Measurements from ENCODE around the gene EPYC. TPM values are rescaled to one million over a fixed set of nuclear protein-coding genes. Genes with fewer than 3 reads are reported as not detected.
"Not testable (repeated sequence)": the region's sequence is repeated elsewhere in the genome, so short reads cannot be mapped to it uniquely, and the experiment has no call there.

The EPYC gene
- total RNA-seq, 2 donors from 2014 or later: not detected

GRCh38 chr12:91009319-91009950 is 4.7 kb upstream of the EPYC start:
- Mint-ChIP-seq H3K27me3 (peaks cover 0 to 3% of the 10 kb centered on the region in 2 donors), H3K4me3 (no peak overlapping the region), H3K4me1 (ENCODE audit: low read depth in 2 of 2) (peaks cover 30 to 31% of the 10 kb centered on the region in 2 donors), H3K27ac (no peak overlapping the region), H3K36me3 (no peaks in the 10 kb centered on the region), H3K9me3 (peaks cover 10% of the 10 kb centered on the region)
- no peak for DNase-seq (ENCODE audit: low spot score)
- no peak for ATAC-seq

- DNase-seq (ENCODE audit: low spot score) (no peak), ATAC-seq (peak; percentile 82 to 83)
- Mint-ChIP-seq H3K4me3 (peak overlapping the region; percentile 36), H3K4me1 (ENCODE audit: low read depth in 2 of 2) (peaks cover 30 to 31% of the 10 kb centered on the region in 2 donors), H3K27ac (peak overlapping the region in 1 of 2 donors; percentile 15), H3K36me3 (no peaks in the 10 kb centered on the region), H3K27me3 (peaks cover 0 to 3% of the 10 kb centered on the region in 2 donors), H3K9me3 (peaks cover 10% of the 10 kb centered on the region)
Observed at GRCh38 chr12:91007531-91008290, 2.9 kb upstream of the EPYC start.

GRCh38 chr12:91003737-91004136 is 1.0 kb downstream of the EPYC start:
- DNase-seq (ENCODE audit: low spot score) (no peak), ATAC-seq (no peak)
- Mint-ChIP-seq H3K27ac (no peak overlapping the region), H3K9me3 (peaks cover 4% of the 10 kb centered on the region), H3K27me3 (peaks cover 3 to 6% of the 10 kb centered on the region in 2 donors), H3K4me1 (ENCODE audit: low read depth in 2 of 2) (peaks cover 13 to 16% of the 10 kb centered on the region in 2 donors), H3K36me3 (no peaks in the 10 kb centered on the region), H3K4me3 (no peak overlapping the region)

- ATAC-seq (no peak), DNase-seq (ENCODE audit: low spot score) (no peak)
- Mint-ChIP-seq H3K27me3 (peaks cover 0 to 6% of the 10 kb centered on the region in 2 donors), H3K27ac (no peak overlapping the region), H3K4me1 (ENCODE audit: low read depth in 2 of 2) (no peaks in the 10 kb centered on the region), H3K36me3 (no peaks in the 10 kb centered on the region), H3K4me3 (no peak overlapping the region), H3K9me3 (no peaks in the 10 kb centered on the region)
Observed at GRCh38 chr12:91001306-91001705, 3.5 kb downstream of the EPYC start.

- Mint-ChIP-seq H3K27ac (no peak overlapping the region), H3K36me3 (no peaks in the 10 kb centered on the region), H3K27me3 (peaks cover 0 to 6% of the 10 kb centered on the region in 2 donors), H3K4me1 (ENCODE audit: low read depth in 2 of 2) (no peaks in the 10 kb centered on the region), H3K4me3 (no peak overlapping the region), H3K9me3 (no peaks in the 10 kb centered on the region)
- DNase-seq (ENCODE audit: low spot score): no peak
- ATAC-seq: no peak
Observed at GRCh38 chr12:90999966-91000365, 4.8 kb downstream of the EPYC start.

GRCh38 chr12:90999527-90999926 is 5.2 kb downstream of the EPYC start:
- ATAC-seq: no peak
- H3K27ac Mint-ChIP-seq: no peak overlapping the region
- peaks cover 0 to 6% of the 10 kb centered on the region in 2 donors for H3K27me3 Mint-ChIP-seq
- H3K4me1 Mint-ChIP-seq (ENCODE audit: low read depth in 2 of 2): no peaks in the 10 kb centered on the region
- no peaks in the 10 kb centered on the region for H3K36me3 Mint-ChIP-seq
- no peak overlapping the region for H3K4me3 Mint-ChIP-seq
- H3K9me3 Mint-ChIP-seq: no peaks in the 10 kb centered on the region
- DNase-seq (ENCODE audit: low spot score): no peak

- ATAC-seq (no peak), DNase-seq (ENCODE audit: low spot score) (no peak)
- H3K4me1 Mint-ChIP-seq (ENCODE audit: low read depth in 2 of 2): no peaks in the 10 kb centered on the region
- H3K27me3 Mint-ChIP-seq: no peaks in the 10 kb centered on the region
- no peaks in the 10 kb centered on the region for H3K36me3 Mint-ChIP-seq
- no peaks in the 10 kb centered on the region for H3K9me3 Mint-ChIP-seq
- no peak overlapping the region for H3K4me3 Mint-ChIP-seq
- H3K27ac Mint-ChIP-seq: no peak overlapping the region
Observed at GRCh38 chr12:90995010-90995409, 9.8 kb downstream of the EPYC start.

- Mint-ChIP-seq H3K36me3 (no peaks in the 10 kb centered on the region), H3K27me3 (no peaks in the 10 kb centered on the region), H3K27ac (no peak overlapping the region), H3K9me3 (no peaks in the 10 kb centered on the region), H3K4me1 (ENCODE audit: low read depth in 2 of 2) (no peaks in the 10 kb centered on the region), H3K4me3 (no peak overlapping the region)
- DNase-seq (ENCODE audit: low spot score): no peak
- ATAC-seq: no peak
Observed at GRCh38 chr12:90991952-90992465, 12.8 kb downstream of the EPYC start.

GRCh38 chr12:90990611-90991010 is 14.2 kb downstream of the EPYC start:
- H3K27me3 Mint-ChIP-seq: no peaks in the 10 kb centered on the region
- H3K27ac Mint-ChIP-seq: no peak overlapping the region
- DNase-seq (ENCODE audit: low spot score) (no peak), ATAC-seq (no peak)
- no peak overlapping the region for H3K4me3 Mint-ChIP-seq
- no peaks in the 10 kb centered on the region for H3K36me3 Mint-ChIP-seq
- no peaks in the 10 kb centered on the region for H3K4me1 Mint-ChIP-seq (ENCODE audit: low read depth in 2 of 2)
- H3K9me3 Mint-ChIP-seq: no peaks in the 10 kb centered on the region

- DNase-seq (ENCODE audit: low spot score) (no peak), ATAC-seq (no peak)
- Mint-ChIP-seq H3K27me3 (no peaks in the 10 kb centered on the region), H3K4me1 (ENCODE audit: low read depth in 2 of 2) (no peaks in the 10 kb centered on the region), H3K4me3 (no peak overlapping the region), H3K9me3 (no peaks in the 10 kb centered on the region), H3K36me3 (no peaks in the 10 kb centered on the region), H3K27ac (no peak overlapping the region)
Observed at GRCh38 chr12:90989686-90990111, 15.1 kb downstream of the EPYC start.

- H3K27me3 Mint-ChIP-seq: peaks cover 0 to 3% of the 10 kb centered on the region in 2 donors
- H3K36me3 Mint-ChIP-seq: no peaks in the 10 kb centered on the region
- H3K4me1 Mint-ChIP-seq (ENCODE audit: low read depth in 2 of 2): no peaks in the 10 kb centered on the region
- H3K9me3 Mint-ChIP-seq: no peaks in the 10 kb centered on the region
- no peak overlapping the region for H3K4me3 Mint-ChIP-seq
- DNase-seq (ENCODE audit: low spot score) (no peak), ATAC-seq (no peak)
- H3K27ac Mint-ChIP-seq: no peak overlapping the region
Observed at GRCh38 chr12:90987520-90987919, 17.3 kb downstream of the EPYC start.

- DNase-seq (ENCODE audit: low spot score): no peak
- Mint-ChIP-seq H3K4me3 (no peak overlapping the region), H3K36me3 (no peaks in the 10 kb centered on the region), H3K9me3 (no peaks in the 10 kb centered on the region), H3K4me1 (ENCODE audit: low read depth in 2 of 2) (no peaks in the 10 kb centered on the region), H3K27ac (no peak overlapping the region), H3K27me3 (peaks cover 0 to 7% of the 10 kb centered on the region in 2 donors)
- no peak for ATAC-seq
Observed at GRCh38 chr12:90987101-90987500, 17.7 kb downstream of the EPYC start.

- not testable (repeated sequence) for H3K4me1 Mint-ChIP-seq (ENCODE audit: low read depth in 2 of 2); ATAC-seq; H3K27ac Mint-ChIP-seq; H3K4me3 Mint-ChIP-seq; H3K9me3 Mint-ChIP-seq; DNase-seq (ENCODE audit: low spot score); H3K27me3 Mint-ChIP-seq; H3K36me3 Mint-ChIP-seq
Observed at GRCh38 chr12:90985331-90985730, 19.4 kb downstream of the EPYC start.

GRCh38 chr12:90984114-90984513 is 20.7 kb downstream of the EPYC start:
- no peak overlapping the region for H3K27ac Mint-ChIP-seq
- no peaks in the 10 kb centered on the region for H3K36me3 Mint-ChIP-seq
- DNase-seq (ENCODE audit: low spot score) (no peak), ATAC-seq (no peak)
- H3K27me3 Mint-ChIP-seq: peaks cover 0 to 7% of the 10 kb centered on the region in 2 donors
- no peak overlapping the region for H3K4me3 Mint-ChIP-seq
- no peaks in the 10 kb centered on the region for H3K4me1 Mint-ChIP-seq (ENCODE audit: low read depth in 2 of 2)
- no peaks in the 10 kb centered on the region for H3K9me3 Mint-ChIP-seq
